Activated CD8-positive, alpha-beta T cell treated with anti-CD3 and anti-CD28 coated beads for 36 hours (primary cell): Measurements from ENCODE around the gene LRP1. TPM values are rescaled to one million over a fixed set of nuclear protein-coding genes. Genes with fewer than 3 reads are reported as not detected.

Source experiments
- ATAC-seq: fragments of 200-7000 bp; cut with Tn5 transposase; one replicate; pipeline ENCODE4 v1.10.0; 2021; ENCODE audit warnings: mild to moderate bottlenecking, moderate library complexity
- CTCF ChIA-PET: fragments of 350-600 bp; sonication (Branson Sonifier 250); formaldehyde crosslinking; loops from one replicate; lab custom pipeline; 2021; ENCODE audit warnings: antibody characterized with exemption; lab: Charles Lee
- POLR2A ChIA-PET: fragments of 350-600 bp; sonication (Branson Sonifier 250); formaldehyde crosslinking; loops from one replicate; lab custom pipeline; 2021; ENCODE audit warnings: antibody characterized with exemption; lab: Charles Lee
- DNase-seq: peaks from one replicate; pipeline ENCODE4 v3.0.0-alpha.2; 2020
- H3K27ac Mint-ChIP-seq: one replicate; pipeline ENCODE4 v1.8.0; 2021; ENCODE audit warnings: mild to moderate bottlenecking, mixed read lengths
- H3K27me3 Mint-ChIP-seq: one replicate; pipeline ENCODE4 v1.8.0; 2021; ENCODE audit warnings: mixed read lengths
- H3K36me3 Mint-ChIP-seq: one replicate; pipeline ENCODE4 v1.8.0; 2021; ENCODE audit warnings: low read depth, mixed read lengths
- H3K4me1 Mint-ChIP-seq: one replicate; pipeline ENCODE4 v1.8.0; 2021; ENCODE audit warnings: low read depth, mixed read lengths
- H3K4me3 Mint-ChIP-seq: one replicate; pipeline ENCODE4 v1.8.0; 2021; ENCODE audit warnings: mild to moderate bottlenecking, moderate library complexity, mixed read lengths
- H3K9me3 Mint-ChIP-seq: one replicate; pipeline ENCODE4 v1.8.0; 2021; ENCODE audit warnings: mixed read lengths
- CTCF ChIP-seq: fragments of 200-600 bp; IDR thresholded peaks from one replicate; pipeline ENCODE4 v1.8.0; 2022; ENCODE audit warnings: antibody characterized with exemption, mild to moderate bottlenecking
- intact Hi-C: fragments of 100-400 bp; cut with micrococcal nuclease; formaldehyde crosslinking; loops from one replicate; pipeline ENCODE4 v1.10.0; 2022
- total RNA-seq, 2 experiments: library from RNA; stranded (reverse); gene quantifications; one replicate each; pipeline ENCODE4 v1.2.3, GENCODE V29; 2021

The LRP1 gene
- total RNA-seq, 2 experiments from 2014 or later = 1.5 to 1.9 TPM

GRCh38 chr12:57180321-57180989 is 52.2 kb downstream of the LRP1 start:
- intact Hi-C loops = loop anchor here (5.0 kb wide), 1 partner anchor 58 kb away; no protein-coding TSS in a partner anchor
- no peaks in the 10 kb centered on the region for H3K36me3 Mint-ChIP-seq
- H3K27me3 Mint-ChIP-seq = no peaks in the 10 kb centered on the region
- H3K9me3 Mint-ChIP-seq = no peaks in the 10 kb centered on the region
- no peak for ATAC-seq
- DNase-seq = no peak
- H3K4me1 Mint-ChIP-seq = no peaks in the 10 kb centered on the region
- ChIA-PET POLR2A (interaction anchor here (0.8 to 2.3 kb wide), 4 partner anchors 56 to 76 kb away, joined by 3 to 7 read pairs (median 4); partner anchors contain the start of gene STAT6), CTCF (interaction anchor here (0.6 to 12.3 kb wide), 6 partner anchors 8 to 1123 kb away, joined by 3 to 143 read pairs (median 6); partner anchors contain the start of genes LRP1 and STAT6)
- TF ChIP-seq CTCF = no peak
- H3K4me3 Mint-ChIP-seq = no peak overlapping the region
- no peak overlapping the region for H3K27ac Mint-ChIP-seq

GRCh38 chr12:57181072-57181471 is 52.8 kb downstream of the LRP1 start:
- no peak for TF ChIP-seq CTCF
- no peaks in the 10 kb centered on the region for H3K36me3 Mint-ChIP-seq
- no peak overlapping the region for H3K27ac Mint-ChIP-seq
- CTCF ChIA-PET = interaction anchor here (1.0 to 12.3 kb wide), 10 partner anchors 8 to 202 kb away, joined by 3 to 143 read pairs (median 4); partner anchors contain the start of genes LRP1 and STAT6
- no peak for ATAC-seq
- H3K4me3 Mint-ChIP-seq = no peak overlapping the region
- POLR2A ChIA-PET = interaction anchor here (0.8 to 2.3 kb wide), 3 partner anchors 57 to 77 kb away, joined by 3 to 7 read pairs (median 4); partner anchors contain the start of gene STAT6
- H3K4me1 Mint-ChIP-seq = no peaks in the 10 kb centered on the region
- no peak for DNase-seq
- no peaks in the 10 kb centered on the region for H3K9me3 Mint-ChIP-seq
- intact Hi-C loops = loop anchor here (5.0 kb wide), 1 partner anchor 59 kb away; no protein-coding TSS in a partner anchor
- H3K27me3 Mint-ChIP-seq = no peaks in the 10 kb centered on the region

- DNase-seq (no peak), ATAC-seq (no peak)
- intact Hi-C loops = loop anchor here (5.0 kb wide), 1 partner anchor 59 kb away; no protein-coding TSS in a partner anchor
- no peak overlapping the region for H3K27ac Mint-ChIP-seq
- no peak overlapping the region for H3K4me3 Mint-ChIP-seq
- TF ChIP-seq CTCF = no peak
- H3K4me1 Mint-ChIP-seq = no peaks in the 10 kb centered on the region
- no peaks in the 10 kb centered on the region for H3K27me3 Mint-ChIP-seq
- no peaks in the 10 kb centered on the region for H3K36me3 Mint-ChIP-seq
- no peaks in the 10 kb centered on the region for H3K9me3 Mint-ChIP-seq
- CTCF ChIA-PET = interaction anchor here (0.7 to 12.3 kb wide), 15 partner anchors 9 to 756 kb away, joined by 3 to 143 read pairs (median 4); partner anchors contain the start of genes LRP1 and STAT6
- POLR2A ChIA-PET = interaction anchor here (1.6 to 2.3 kb wide), 2 partner anchors 58 to 70 kb away, joined by 4 to 7 read pairs; partner anchors contain the start of gene STAT6
These were observed 53.4 kb downstream of the LRP1 start for GRCh38 chr12:57181561-57182155.

GRCh38 chr12:57182918-57183575 is 54.8 kb downstream of the LRP1 start:
- ChIA-PET CTCF (interaction anchor here (0.5 to 12.3 kb wide), 27 partner anchors 10 to 423 kb away, joined by 3 to 143 read pairs (median 4); partner anchors contain the start of genes LRP1 and SHMT2), POLR2A (interaction anchor here (1.0 to 1.3 kb wide), 2 partner anchors 41 to 59 kb away, joined by 3 read pairs; no protein-coding TSS in a partner anchor)
- H3K27me3 Mint-ChIP-seq = no peaks in the 10 kb centered on the region
- H3K9me3 Mint-ChIP-seq = no peaks in the 10 kb centered on the region
- no peaks in the 10 kb centered on the region for H3K36me3 Mint-ChIP-seq
- H3K27ac Mint-ChIP-seq = no peak overlapping the region
- no peaks in the 10 kb centered on the region for H3K4me1 Mint-ChIP-seq
- peak; percentile 90 for DNase-seq
- peak; percentile 100 for ATAC-seq
- intact Hi-C loops = loop anchor here (5.0 kb wide), 1 partner anchor 61 kb away; no protein-coding TSS in a partner anchor
- H3K4me3 Mint-ChIP-seq = no peak overlapping the region
- peak; percentile 72 for TF ChIP-seq CTCF
